H9 (cell line): ENCODE results near the gene NRG2. TPM values are rescaled to one million over a fixed set of nuclear protein-coding genes. Genes with fewer than 3 reads are reported as not detected.

ENCODE experiments used
- DNase-seq: peaks from one replicate; pipeline ENCODE4 v3.0.0-alpha.2; 2017
- H2AFZ ChIP-seq: one replicate; pipeline ENCODE4 v1.6.1; 2013; ENCODE audit warnings: mild to moderate bottlenecking, low read length, control low read depth, moderate library complexity
- H2AK5ac ChIP-seq: 2 replicates; pipeline ENCODE4 v1.6.1; 2013; ENCODE audit warnings: low read length, control low read depth, mixed read lengths; ENCODE audit not compliant: insufficient read length
- H2BK120ac ChIP-seq: one replicate; pipeline ENCODE4 v1.6.1; 2013; ENCODE audit warnings: low read depth, mild to moderate bottlenecking, low read length, control low read depth, inconsistent platforms; ENCODE audit not compliant: poor library complexity, severe bottlenecking
- H2BK12ac ChIP-seq: 2 replicates; pipeline ENCODE4 v1.6.1; 2013; ENCODE audit warnings: low read length, control low read depth, mixed read lengths, low read depth; ENCODE audit not compliant: insufficient read length
- H2BK15ac ChIP-seq: 2 replicates; pipeline ENCODE4 v1.6.1; 2013; ENCODE audit warnings: low read depth, low read length, control low read depth
- H2BK20ac ChIP-seq: one replicate; pipeline ENCODE4 v1.6.1; 2013; ENCODE audit warnings: low read depth, mild to moderate bottlenecking, low read length, control low read depth, inconsistent platforms; ENCODE audit not compliant: poor library complexity, severe bottlenecking
- H2BK5ac ChIP-seq: 2 replicates; pipeline ENCODE4 v1.6.1; 2013; ENCODE audit warnings: low read length, control low read depth, mixed read lengths; ENCODE audit not compliant: insufficient read length
- H3K14ac ChIP-seq: 2 replicates; pipeline ENCODE4 v1.6.1; 2013; ENCODE audit warnings: low read length, control low read depth; ENCODE audit not compliant: insufficient read depth
- H3K18ac ChIP-seq: 2 replicates; pipeline ENCODE4 v1.6.1; 2013; ENCODE audit warnings: low read depth, mild to moderate bottlenecking, mixed read lengths, low read length, control low read depth; ENCODE audit not compliant: insufficient read length
- H3K23ac ChIP-seq: 2 replicates; pipeline ENCODE4 v1.6.1; 2013; ENCODE audit warnings: low read length, control low read depth, mixed read lengths, low read depth; ENCODE audit not compliant: insufficient read length
- H3K23me2 ChIP-seq: 2 replicates; pipeline ENCODE4 v1.6.1; 2013; ENCODE audit warnings: low read depth, mild to moderate bottlenecking, mixed read lengths, low read length, control low read depth; ENCODE audit not compliant: insufficient read length, poor library complexity, severe bottlenecking
- H3K27ac ChIP-seq: 2 replicates; pipeline ENCODE4 v1.5.1; 2013; ENCODE audit warnings: low read length, control low read depth, mixed read lengths, low read depth; ENCODE audit not compliant: insufficient read length
- H3K27me3 ChIP-seq: 2 replicates; pipeline ENCODE4 v1.6.1; 2013; ENCODE audit warnings: low read length, control low read depth, inconsistent platforms; ENCODE audit not compliant: insufficient read depth
- H3K4ac ChIP-seq: 2 replicates; pipeline ENCODE4 v1.6.1; 2013; ENCODE audit warnings: low read depth, mild to moderate bottlenecking, control low read depth, inconsistent platforms, low read length, moderate library complexity
- H3K4me1 ChIP-seq: 2 replicates; pipeline ENCODE4 v1.6.1; 2013; ENCODE audit warnings: low read length, control low read depth, inconsistent platforms; ENCODE audit not compliant: insufficient read depth
- H3K4me2 ChIP-seq: 2 replicates; pipeline ENCODE4 v1.6.1; 2013; ENCODE audit warnings: low read length, control low read depth, mixed read lengths; ENCODE audit not compliant: insufficient read length, insufficient read depth
- H3K56ac ChIP-seq: 2 replicates; pipeline ENCODE4 v1.6.1; 2013; ENCODE audit warnings: low read depth, mild to moderate bottlenecking, mixed read lengths, low read length, control low read depth; ENCODE audit not compliant: insufficient read length
- H3K79me1 ChIP-seq: 2 replicates; pipeline ENCODE4 v1.6.1; 2013; ENCODE audit warnings: low read depth, mild to moderate bottlenecking, moderate library complexity, low read length, control low read depth, inconsistent platforms; ENCODE audit not compliant: insufficient read depth, poor library complexity, severe bottlenecking
- H3K79me2 ChIP-seq: 2 replicates; pipeline ENCODE4 v1.6.1; 2013; ENCODE audit warnings: low read length, control low read depth, inconsistent platforms; ENCODE audit not compliant: insufficient read depth
- H3K9ac ChIP-seq: 2 replicates; pipeline ENCODE4 v1.6.1; 2013; ENCODE audit warnings: low read length, control low read depth, mixed read lengths; ENCODE audit not compliant: insufficient read length; ENCODE audit errors: extremely low read depth
- H3K9me3 ChIP-seq: one replicate; pipeline ENCODE4 v1.6.1; 2013; ENCODE audit warnings: low read depth, low read length, inconsistent platforms; ENCODE audit not compliant: control insufficient read depth
- H3T11ph ChIP-seq: one replicate; pipeline ENCODE4 v1.6.1; 2013; ENCODE audit warnings: mild to moderate bottlenecking, low read length, control low read depth, inconsistent platforms
- H4K20me1 ChIP-seq: one replicate; pipeline ENCODE4 v1.6.1; 2013; ENCODE audit not compliant: control insufficient read depth, insufficient read length, insufficient read depth
- H4K5ac ChIP-seq: 2 replicates; pipeline ENCODE4 v1.6.1; 2013; ENCODE audit warnings: low read depth, mild to moderate bottlenecking, mixed read lengths, low read length, control low read depth; ENCODE audit not compliant: insufficient read length
- H4K8ac ChIP-seq: replicated peaks from 2 replicates; pipeline ENCODE4 v1.6.1; 2013; ENCODE audit warnings: low read length, control low read depth, mixed read lengths, low read depth; ENCODE audit not compliant: insufficient read length
- H4K91ac ChIP-seq: 2 replicates; pipeline ENCODE4 v1.6.1; 2013; ENCODE audit warnings: low read depth, mild to moderate bottlenecking, moderate library complexity, mixed read lengths, low read length, control low read depth; ENCODE audit not compliant: insufficient read length
- H3K27ac Mint-ChIP-seq, 3 experiments: 2 replicates in 2 of 3; 3 replicates in 1 of 3; pipeline ENCODE4 v1.8.0; 2020 to 2021; ENCODE audit warnings: mixed read lengths in 3 of 3, mild to moderate bottlenecking in 1 of 3, moderate library complexity in 1 of 3
- H3K27me3 Mint-ChIP-seq: 2 replicates; pipeline ENCODE4 v1.8.0; 2021; ENCODE audit warnings: low read depth, mild to moderate bottlenecking, moderate library complexity, mixed read lengths
- H3K36me3 Mint-ChIP-seq, 3 experiments: 2 replicates in 2 of 3; 3 replicates in 1 of 3; pipeline ENCODE4 v1.8.0; 2020 to 2021; ENCODE audit warnings: low read depth in 3 of 3, mixed read lengths in 3 of 3; ENCODE audit not compliant: insufficient read depth in 1 of 3
- H3K4me1 Mint-ChIP-seq, 2 experiments: 2 replicates each; pipeline ENCODE4 v1.8.0; 2020; ENCODE audit warnings: mixed read lengths in 2 of 2
- H3K4me3 Mint-ChIP-seq, 2 experiments: 2 replicates in 1 of 2; 3 replicates in 1 of 2; pipeline ENCODE4 v1.8.0; 2020 to 2021; ENCODE audit warnings: mild to moderate bottlenecking in 2 of 2, mixed read lengths in 2 of 2, moderate library complexity in 1 of 2
- H3K9me3 Mint-ChIP-seq, 2 experiments: 2 replicates in 1 of 2; 3 replicates in 1 of 2; pipeline ENCODE4 v1.8.0; 2020; ENCODE audit warnings: mild to moderate bottlenecking in 2 of 2, mixed read lengths in 2 of 2, moderate library complexity in 1 of 2
- WGBS: extraction: QIAGEN DNeasy Blood & Tissue Kit; methylation state at CpG from one replicate; pipeline ENCODE4 v1.1.7; 2013; ENCODE audit warnings: missing lambda C conversion rate, low lambda C conversion rate, mixed read lengths; ENCODE audit not compliant: insufficient read length; ENCODE audit errors: extremely low coverage; 5-methylcytosine and 5-hydroxymethylcytosine counted together
- total RNA-seq: library from RNA; stranded (reverse); gene quantifications from 2 replicates; pipeline ENCODE4 v1.2.1, GENCODE V29; 2021
- TF ChIP-seq, protein P1 (sequence below): fragments of 200-600 bp; sonication (generic); conservative IDR thresholded peaks from 3 replicates; pipeline ENCODE4 v1.8.0; 2021; ENCODE audit warnings: antibody characterized with exemption, mild to moderate bottlenecking

The NRG2 gene
- total RNA-seq, 1 experiment from 2014 or later, result not detected

DNA sequence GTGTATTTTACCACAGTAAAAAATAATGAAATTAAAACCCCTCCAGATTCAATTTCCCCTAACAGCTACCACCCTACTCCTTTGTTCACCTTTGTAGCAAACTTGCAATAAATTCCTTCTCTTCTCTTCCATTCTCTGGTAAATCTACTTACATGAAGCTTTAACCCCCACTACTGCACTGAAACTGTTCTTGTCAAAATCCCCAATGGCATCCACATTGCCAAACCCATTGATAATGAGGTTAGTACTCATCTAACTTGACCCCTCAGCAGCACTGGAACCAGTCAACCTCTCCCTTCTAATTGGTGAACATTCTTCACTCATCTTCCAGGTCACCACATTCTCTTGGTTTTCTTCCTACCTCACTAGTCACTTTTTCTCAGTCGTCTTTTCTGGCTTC lies 29.6 kb downstream of the NRG2 start:
- H2BK120ac ChIP-seq, result no peak overlapping the region
- H2BK15ac ChIP-seq, result no peak overlapping the region
- H2BK5ac ChIP-seq, result no peak overlapping the region
- no peak overlapping the region for H4K8ac ChIP-seq
- no peak overlapping the region for H2AFZ ChIP-seq
- no peaks in the 10 kb centered on the region for H3K23me2 ChIP-seq
- no peak overlapping the region for H3K23ac ChIP-seq
- no peaks in the 10 kb centered on the region for H3K79me1 ChIP-seq
- no peaks in the 10 kb centered on the region for H4K20me1 ChIP-seq
- H3K18ac ChIP-seq, result no peak overlapping the region
- H3K4ac ChIP-seq, result no peak overlapping the region
- no peaks in the 10 kb centered on the region for H3K4me1 ChIP-seq
- TF ChIP-seq, protein P1, sequence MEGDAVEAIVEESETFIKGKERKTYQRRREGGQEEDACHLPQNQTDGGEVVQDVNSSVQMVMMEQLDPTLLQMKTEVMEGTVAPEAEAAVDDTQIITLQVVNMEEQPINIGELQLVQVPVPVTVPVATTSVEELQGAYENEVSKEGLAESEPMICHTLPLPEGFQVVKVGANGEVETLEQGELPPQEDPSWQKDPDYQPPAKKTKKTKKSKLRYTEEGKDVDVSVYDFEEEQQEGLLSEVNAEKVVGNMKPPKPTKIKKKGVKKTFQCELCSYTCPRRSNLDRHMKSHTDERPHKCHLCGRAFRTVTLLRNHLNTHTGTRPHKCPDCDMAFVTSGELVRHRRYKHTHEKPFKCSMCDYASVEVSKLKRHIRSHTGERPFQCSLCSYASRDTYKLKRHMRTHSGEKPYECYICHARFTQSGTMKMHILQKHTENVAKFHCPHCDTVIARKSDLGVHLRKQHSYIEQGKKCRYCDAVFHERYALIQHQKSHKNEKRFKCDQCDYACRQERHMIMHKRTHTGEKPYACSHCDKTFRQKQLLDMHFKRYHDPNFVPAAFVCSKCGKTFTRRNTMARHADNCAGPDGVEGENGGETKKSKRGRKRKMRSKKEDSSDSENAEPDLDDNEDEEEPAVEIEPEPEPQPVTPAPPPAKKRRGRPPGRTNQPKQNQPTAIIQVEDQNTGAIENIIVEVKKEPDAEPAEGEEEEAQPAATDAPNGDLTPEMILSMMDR, result no peak
- Mint-ChIP-seq H3K36me3 (no peaks in the 10 kb centered on the region), H3K27me3 (peaks cover 12% of the 10 kb centered on the region), H3K9me3 (no peaks in the 10 kb centered on the region), H3K4me1 (no peaks in the 10 kb centered on the region), H3K27ac (no peak overlapping the region), H3K4me3 (no peak overlapping the region)
- H3K27ac ChIP-seq, result no peak overlapping the region
- no peak overlapping the region for H2BK12ac ChIP-seq
- H3K27me3 ChIP-seq, result no peaks in the 10 kb centered on the region
- no peaks in the 10 kb centered on the region for H3K9me3 ChIP-seq
- no peak overlapping the region for H2BK20ac ChIP-seq
- H3T11ph ChIP-seq, result no peak overlapping the region
- no peak overlapping the region for H3K4me2 ChIP-seq
- WGBS, result no CpG with 5 or more reads among the region's 1 CpG
- H3K56ac ChIP-seq, result no peak overlapping the region
- no peak overlapping the region for H3K9ac ChIP-seq
- H3K79me2 ChIP-seq, result no peaks in the 10 kb centered on the region
- DNase-seq, result no peak
- H4K5ac ChIP-seq, result no peak overlapping the region
- H2AK5ac ChIP-seq, result no peak overlapping the region
- H4K91ac ChIP-seq, result no peak overlapping the region
- H3K14ac ChIP-seq, result no peak overlapping the region
